ENCODE results near the gene MAML3.
A peak's percentile ranks its signal among the peaks of the same experiment; 100 is the strongest.

MAML3 gene

GRCh38 chr4:139738846-139739613 lies 415.0 kb downstream of the MAML3 start:
- no peak for DNase-seq

- DNase-seq = no peak
Measured at GRCh38 chr4:139736661-139737060, 417.3 kb downstream of the MAML3 start.

- no peak for DNase-seq
Measured at GRCh38 chr4:139736274-139736660, 417.7 kb downstream of the MAML3 start.

DNA sequence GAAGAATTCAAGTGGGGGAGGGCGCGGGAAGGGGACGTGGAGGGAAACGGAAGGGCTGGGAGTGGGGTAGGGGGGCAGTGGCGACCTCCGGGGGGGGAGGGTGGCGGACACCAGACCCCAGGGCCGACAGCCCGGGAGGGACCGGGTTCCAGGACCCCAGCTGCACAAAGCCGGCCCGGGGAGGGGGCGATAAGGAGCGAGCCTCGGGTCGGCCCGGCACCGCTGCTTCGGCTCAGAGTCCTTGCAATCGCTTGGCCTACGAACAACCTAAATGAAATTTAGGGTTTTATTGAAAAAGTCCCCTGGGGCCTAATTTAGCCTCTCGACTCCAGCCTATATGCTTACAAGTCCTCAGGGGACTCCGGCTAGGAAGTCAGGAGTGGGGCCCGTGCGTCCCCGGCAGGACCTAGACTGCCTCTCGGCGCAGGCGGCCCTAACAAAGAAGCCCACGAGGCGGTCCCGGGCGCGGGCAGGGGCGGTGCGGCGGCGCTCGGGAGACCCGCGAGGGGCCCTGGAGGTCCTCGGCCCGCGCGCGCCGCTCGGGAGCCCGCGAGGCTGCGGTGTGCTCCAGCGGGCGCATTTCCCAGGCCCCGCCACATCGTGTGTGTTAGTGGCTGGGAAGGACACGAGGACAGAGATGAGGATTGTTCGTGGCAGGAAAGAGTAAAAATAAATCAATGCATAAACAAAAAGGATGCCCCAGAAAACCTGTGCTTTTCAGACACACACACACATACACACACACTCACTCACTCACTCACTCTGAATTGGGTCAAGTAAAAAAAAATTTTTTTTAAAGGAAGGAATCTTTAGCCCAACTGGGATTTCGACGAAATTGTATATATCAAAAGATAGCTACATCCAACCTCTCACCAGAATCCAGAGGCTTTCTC lies 418.4 kb downstream of the MAML3 start:
- DNase-seq = no peak

DNA sequence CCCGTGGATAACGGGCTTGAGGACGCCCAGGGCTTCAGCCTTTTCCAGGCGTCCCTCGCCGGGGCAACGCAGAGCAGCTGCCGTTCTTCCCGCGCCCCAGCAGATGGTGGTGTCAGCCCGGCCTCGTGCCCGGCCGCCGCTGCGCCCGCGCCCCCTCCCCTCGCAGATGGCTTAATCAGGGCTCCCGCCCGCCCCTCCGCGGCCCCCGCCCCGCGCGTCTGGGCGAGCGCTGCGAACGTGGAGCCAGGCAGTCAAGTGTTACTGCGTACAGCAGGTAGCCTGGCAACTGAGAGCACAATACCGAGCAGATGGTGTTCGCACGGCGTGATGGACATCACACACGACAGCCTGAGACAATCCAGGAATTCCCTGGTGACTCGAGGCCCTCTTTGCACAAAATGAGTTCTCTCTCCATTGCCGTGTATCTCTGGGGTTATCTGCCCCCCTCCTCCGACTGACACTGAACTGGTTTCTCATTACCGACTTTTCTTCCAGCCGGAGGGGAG lies 419.1 kb downstream of the MAML3 start:
- peak; percentile 49 for DNase-seq

GRCh38 chr4:139734201-139734874 lies 419.6 kb downstream of the MAML3 start:
- no peak for DNase-seq

DNA sequence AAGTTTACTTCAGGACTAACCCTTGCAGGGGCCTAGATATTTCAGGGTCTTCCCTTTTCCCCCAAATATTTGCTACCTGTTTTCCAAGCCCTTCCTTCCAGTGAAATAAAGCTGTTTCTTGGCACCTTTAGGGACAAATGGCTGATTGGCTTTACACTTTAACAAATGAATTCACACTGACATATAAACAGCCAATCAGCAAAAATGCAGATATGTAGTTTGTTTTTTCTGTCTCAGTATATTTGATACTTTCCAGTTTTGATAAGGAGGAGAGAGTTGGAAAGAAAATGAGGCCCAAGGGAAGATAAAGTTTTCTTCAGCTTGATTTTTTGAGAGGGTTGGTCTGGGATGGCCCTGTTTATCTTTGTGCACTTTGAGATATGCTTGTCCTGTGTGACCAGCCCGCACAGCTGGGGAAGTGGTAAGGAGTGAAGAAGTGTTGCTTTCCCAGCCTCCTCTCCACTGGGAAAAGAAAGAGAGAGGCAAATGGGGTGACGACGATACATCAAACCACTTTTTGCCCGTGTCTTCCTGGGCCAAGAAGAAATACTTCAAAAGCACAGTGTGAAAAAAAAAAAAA lies 420.9 kb downstream of the MAML3 start:
- DNase-seq = no peak

- no peak for DNase-seq
Measured at GRCh38 chr4:139728840-139729239, 425.1 kb downstream of the MAML3 start.

- DNase-seq = no peak
Measured at GRCh38 chr4:139728146-139728545, 425.8 kb downstream of the MAML3 start.

GRCh38 chr4:139726615-139727014 lies 427.4 kb downstream of the MAML3 start:
- DNase-seq = no peak

- DNase-seq = no peak
Measured at GRCh38 chr4:139725236-139725635, 428.7 kb downstream of the MAML3 start.

- DNase-seq = no peak
Measured at GRCh38 chr4:139721789-139722188, 432.2 kb downstream of the MAML3 start.

- DNase-seq = no peak
Measured at GRCh38 chr4:139720806-139721205, 433.2 kb downstream of the MAML3 start.

DNA sequence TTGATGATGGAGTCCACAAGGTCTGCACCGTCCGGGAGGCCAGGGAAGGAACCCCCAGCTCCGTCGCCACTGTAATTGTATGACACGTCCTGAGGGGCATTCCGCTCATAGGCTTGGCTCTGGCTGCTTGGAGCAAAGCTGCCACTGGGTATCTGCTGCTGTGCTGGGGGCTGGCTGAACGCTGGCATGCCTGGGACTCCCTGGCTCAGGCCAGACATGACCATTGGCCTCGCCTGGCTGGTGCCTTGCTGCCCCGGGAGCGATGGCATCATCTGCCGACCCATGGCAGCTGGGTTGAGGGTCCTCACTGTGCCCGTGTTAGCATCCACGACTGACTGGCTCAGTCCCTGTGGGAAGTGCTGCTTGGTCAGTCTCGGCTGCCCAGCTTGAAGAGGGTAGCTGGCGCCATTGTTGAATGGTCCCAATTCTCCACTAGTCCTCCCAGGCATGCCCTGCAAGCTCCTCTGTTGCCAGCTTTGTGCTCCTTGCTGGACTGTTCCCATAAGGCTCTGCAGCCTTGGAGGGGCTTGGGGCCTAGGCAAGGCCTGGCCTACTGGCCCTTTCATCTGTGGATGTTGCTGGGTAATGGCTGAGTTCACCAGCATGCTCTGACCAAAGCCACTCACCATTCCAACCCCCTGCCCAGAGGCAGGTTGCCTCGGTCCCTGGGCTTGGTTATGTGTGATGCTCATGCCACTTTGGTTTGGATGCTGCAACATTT lies 434.4 kb downstream of the MAML3 start:
- no peak for DNase-seq

DNA sequence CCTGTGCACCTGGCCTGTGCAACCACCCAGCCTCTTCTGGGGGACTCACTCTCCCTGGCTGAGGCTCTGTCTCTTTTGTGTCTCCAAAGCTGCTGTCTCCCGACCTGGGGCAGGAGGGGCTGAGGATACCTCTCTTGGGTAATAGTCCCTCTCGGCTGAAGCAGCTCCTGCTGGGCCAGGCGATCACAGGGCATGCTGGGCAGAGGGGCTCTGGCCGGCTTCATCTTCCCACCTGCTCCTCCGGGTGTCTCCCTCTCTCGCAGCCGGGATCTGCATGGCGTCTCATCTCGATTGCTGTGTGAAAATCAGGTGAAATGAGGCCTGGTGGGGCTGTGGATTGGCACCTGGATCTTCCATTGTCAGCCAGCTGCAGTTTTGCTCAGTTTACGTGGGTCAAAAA lies 435.2 kb downstream of the MAML3 start:
- DNase-seq = no peak

DNA sequence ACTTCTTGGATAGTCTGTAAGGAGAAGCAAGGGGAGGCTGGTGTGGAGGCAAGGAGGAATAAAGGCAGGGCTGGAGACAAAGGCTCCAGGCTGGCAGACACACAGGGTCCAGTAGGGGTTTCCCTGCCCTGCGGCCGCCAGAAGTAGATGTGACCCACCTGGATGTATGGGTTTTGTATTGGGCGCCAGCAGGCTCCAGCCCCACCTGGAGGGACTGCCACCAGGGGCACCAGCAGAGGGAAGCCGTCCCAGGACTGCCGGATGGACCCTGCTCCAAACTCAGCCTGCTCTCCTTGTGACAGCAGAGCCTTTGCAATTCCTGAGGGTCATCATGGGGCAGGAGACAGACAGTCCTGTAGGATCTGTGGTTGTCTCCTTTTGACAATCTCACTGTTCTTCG lies 435.6 kb downstream of the MAML3 start:
- no peak for DNase-seq

- no peak for DNase-seq
Measured at GRCh38 chr4:139715746-139716391, 438.1 kb downstream of the MAML3 start.

DNA sequence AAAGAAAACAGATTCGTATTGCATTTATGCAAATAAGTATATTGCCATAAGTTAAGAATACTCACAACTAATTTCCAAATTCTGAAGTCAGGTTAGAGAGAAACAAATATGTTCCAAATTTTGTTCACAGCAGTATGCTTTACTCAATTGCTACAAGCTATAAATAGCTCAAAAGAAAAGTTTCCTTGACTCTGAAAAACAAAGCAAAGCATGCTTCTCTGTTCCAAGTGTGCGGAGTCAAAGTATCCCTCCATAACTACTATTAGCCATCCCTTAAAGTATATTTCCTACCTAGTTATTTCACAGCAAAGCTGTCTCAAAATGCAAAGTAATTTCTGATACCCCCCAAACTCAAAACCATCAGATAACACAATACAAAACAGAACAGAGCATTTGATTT lies 441.1 kb downstream of the MAML3 start:
- no peak for DNase-seq

- DNase-seq = no peak
Measured at GRCh38 chr4:139711461-139711860, 442.5 kb downstream of the MAML3 start.

- no peak for DNase-seq
Measured at GRCh38 chr4:139710073-139710472, 443.9 kb downstream of the MAML3 start.

- DNase-seq = no peak
Measured at GRCh38 chr4:139709660-139710059, 444.3 kb downstream of the MAML3 start.

Data from activated gamma-delta T cell treated with Interleukin-2 at 50 U/mL for 16 hours (primary cell).